Stimulated activated CD4-positive, alpha-beta T cell treated with anti-CD3 and anti-CD28 coated beads, Interleukin-4, amount 100 ng/mL, for 1 hour (primary cell): ENCODE measurements around the gene LMBR1.
"Not testable (repeated sequence)": the region's sequence is repeated elsewhere in the genome, so short reads cannot be mapped to it uniquely, and the experiment has no call there.

Source experiments
- DNase-seq: peaks from one replicate; pipeline ENCODE4 v3.0.0-alpha.2; 2020

LMBR1 gene

GRCh38 chr7:156651474-156651873, 241.5 kb downstream of the LMBR1 start:
- DNase-seq, result no peak

GRCh38 chr7:156650042-156650441, 242.9 kb downstream of the LMBR1 start:
- no peak for DNase-seq

GRCh38 chr7:156647330-156647729, 245.7 kb downstream of the LMBR1 start:
- DNase-seq, result not testable (repeated sequence)

GRCh38 chr7:156642306-156643045, 250.5 kb downstream of the LMBR1 start:
- no peak for DNase-seq

GRCh38 chr7:156640949-156641485, 252.0 kb downstream of the LMBR1 start:
- peak; percentile 51 for DNase-seq

GRCh38 chr7:156640257-156640948, 252.6 kb downstream of the LMBR1 start, which contains the start of gene RNF32:
Gene RNF32, plus strand, starts transcription at chr7:156640774. Its CDS starts 3,104 bp downstream, at chr7:156643878.
- peak; percentile 99 for DNase-seq

GRCh38 chr7:156639426-156640256, 253.3 kb downstream of the LMBR1 start:
- DNase-seq, result no peak

- no peak for DNase-seq
Measured at GRCh38 chr7:156638443-156639077, 254.4 kb downstream of the LMBR1 start.

- DNase-seq, result not testable (repeated sequence)
Measured at GRCh38 chr7:156637093-156637492, 255.9 kb downstream of the LMBR1 start.

GRCh38 chr7:156635529-156636385, 257.2 kb downstream of the LMBR1 start:
- no peak for DNase-seq

GRCh38 chr7:156634117-156634516, 258.9 kb downstream of the LMBR1 start:
- no peak for DNase-seq

- DNase-seq, result no peak
Measured at GRCh38 chr7:156629873-156630272, 263.1 kb downstream of the LMBR1 start.

GRCh38 chr7:156628562-156628961, 264.4 kb downstream of the LMBR1 start:
- DNase-seq, result no peak
